Measurements from ENCODE around the gene FUT4.

DNA sequence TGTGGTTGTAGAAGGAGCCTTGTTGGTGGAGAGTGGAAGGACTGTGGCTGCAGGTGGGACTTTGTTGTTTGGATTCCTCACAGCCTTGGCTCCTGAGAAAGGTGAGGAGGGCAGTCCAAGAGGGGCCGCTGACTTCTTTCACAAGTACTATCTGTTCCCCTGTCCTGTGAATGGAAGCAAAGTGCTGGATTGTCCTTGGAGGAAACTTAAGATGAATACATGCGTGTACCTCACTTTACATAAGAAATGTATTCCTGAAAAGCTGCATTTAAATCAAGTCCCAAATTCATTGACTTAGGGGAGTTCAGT, 2.4 kb downstream of the FUT4 start:
- TF ChIP-seq, protein P1, sequence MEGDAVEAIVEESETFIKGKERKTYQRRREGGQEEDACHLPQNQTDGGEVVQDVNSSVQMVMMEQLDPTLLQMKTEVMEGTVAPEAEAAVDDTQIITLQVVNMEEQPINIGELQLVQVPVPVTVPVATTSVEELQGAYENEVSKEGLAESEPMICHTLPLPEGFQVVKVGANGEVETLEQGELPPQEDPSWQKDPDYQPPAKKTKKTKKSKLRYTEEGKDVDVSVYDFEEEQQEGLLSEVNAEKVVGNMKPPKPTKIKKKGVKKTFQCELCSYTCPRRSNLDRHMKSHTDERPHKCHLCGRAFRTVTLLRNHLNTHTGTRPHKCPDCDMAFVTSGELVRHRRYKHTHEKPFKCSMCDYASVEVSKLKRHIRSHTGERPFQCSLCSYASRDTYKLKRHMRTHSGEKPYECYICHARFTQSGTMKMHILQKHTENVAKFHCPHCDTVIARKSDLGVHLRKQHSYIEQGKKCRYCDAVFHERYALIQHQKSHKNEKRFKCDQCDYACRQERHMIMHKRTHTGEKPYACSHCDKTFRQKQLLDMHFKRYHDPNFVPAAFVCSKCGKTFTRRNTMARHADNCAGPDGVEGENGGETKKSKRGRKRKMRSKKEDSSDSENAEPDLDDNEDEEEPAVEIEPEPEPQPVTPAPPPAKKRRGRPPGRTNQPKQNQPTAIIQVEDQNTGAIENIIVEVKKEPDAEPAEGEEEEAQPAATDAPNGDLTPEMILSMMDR (IDR thresholded peaks at IDR 0.05), result no peak
- no peak for TF ChIP-seq POLR2A (IDR thresholded peaks at IDR 0.05)

Data from body of pancreas (tissue), 4 donors.